PFSK-1 (cell line): Measurements from ENCODE around the gene CAMSAP2.

ENCODE experiments used
- FOXP2 ChIP-seq: optimal IDR thresholded peaks from 2 replicates; pipeline ENCODE3; 2011; ENCODE audit warnings: borderline replicate concordance, control low read depth, inconsistent platforms; ENCODE audit not compliant: insufficient read depth; ENCODE audit errors: extremely low read length, extremely low read depth
- POLR2AphosphoS5 ChIP-seq: IDR thresholded peaks from 2 replicates; pipeline ENCODE4 v1.6.1; 2012; ENCODE audit warnings: low read depth, mild to moderate bottlenecking, control low read depth, low read length, moderate library complexity
- REST ChIP-seq, 2 experiments: IDR thresholded peaks; 2 replicates each; pipeline versions ENCODE4 v1.6.1 to v1.8.0; 2011 to 2012; ENCODE audit warnings: low read depth in 2 of 2, low read length in 2 of 2, control low read depth in 1 of 2, inconsistent platforms in 1 of 2, mild to moderate bottlenecking in 1 of 2, moderate library complexity in 1 of 2; ENCODE audit not compliant: insufficient read depth in 1 of 2
- SIN3A ChIP-seq: IDR thresholded peaks from 2 replicates; pipeline ENCODE4 v1.6.1; 2012; ENCODE audit warnings: mild to moderate bottlenecking, low read length, moderate library complexity, borderline replicate concordance; ENCODE audit not compliant: insufficient read depth
- TAF1 ChIP-seq: IDR thresholded peaks from 2 replicates; pipeline ENCODE4 v1.6.1; 2012; ENCODE audit warnings: low read length, control low read depth, borderline replicate concordance; ENCODE audit not compliant: insufficient read depth

- TF ChIP-seq TAF1 (no peak), POLR2AphosphoS5 (no peak), SIN3A (no peak), REST (IDR thresholded peaks at IDR 0.05; ENCODE audit: insufficient read depth in 1 of 2, low read depth in 2 of 2, low read length in 2 of 2) (no peak), FOXP2 (no peak)
These were observed 144.4 kb downstream of the CAMSAP2 start for GRCh38 chr1:200883118-200883517.
